Liver (tissue), 9 donors: Measurements from ENCODE around the gene CACNA1C. TPM values are rescaled to one million over a fixed set of nuclear protein-coding genes. Genes with fewer than 3 reads are reported as not detected.

Experiments used
- DNase-seq: peaks from one replicate; pipeline ENCODE4 v3.0.0-alpha.2; 2017; ENCODE audit warnings: low spot score
- H3K27ac ChIP-seq, 2 donors: one replicate each; pipeline ENCODE4 v1.7.0; 2013; ENCODE audit warnings: inconsistent platforms in 2 of 2, low read length in 2 of 2, control low read depth in 1 of 2, low read depth in 1 of 2, mild to moderate bottlenecking in 1 of 2
- H3K27me3 ChIP-seq, 4 donors: one replicate each; pipeline versions ENCODE4 v1.6.1 to v1.7.0; 2013; ENCODE audit warnings: low read length in 3 of 4, inconsistent platforms in 1 of 4, mild to moderate bottlenecking in 1 of 4, moderate library complexity in 1 of 4; ENCODE audit not compliant: control insufficient read depth in 4 of 4, insufficient read depth in 4 of 4
- H3K36me3 ChIP-seq, 4 donors: one replicate each; pipeline versions ENCODE4 v1.6.1 to v1.7.0; 2013; ENCODE audit warnings: low read length in 3 of 4, mild to moderate bottlenecking in 3 of 4, low read depth in 1 of 4, moderate library complexity in 1 of 4; ENCODE audit not compliant: control insufficient read depth in 4 of 4, insufficient read depth in 3 of 4
- H3K4me1 ChIP-seq, 4 donors: one replicate each; pipeline versions ENCODE4 v1.6.1 to v1.7.0; 2013; ENCODE audit warnings: low read length in 3 of 4, mild to moderate bottlenecking in 3 of 4, moderate library complexity in 1 of 4; ENCODE audit not compliant: control insufficient read depth in 4 of 4, insufficient read depth in 4 of 4
- H3K4me3 ChIP-seq, 3 donors: one replicate each; pipeline versions ENCODE4 v1.6.1 to v1.7.0; 2013; ENCODE audit warnings: low read length in 3 of 3, control low read depth in 1 of 3, low read depth in 1 of 3, mild to moderate bottlenecking in 1 of 3
- H3K9ac ChIP-seq, 2 donors: one replicate each; pipeline ENCODE4 v1.7.0; 2013; ENCODE audit warnings: low read length in 2 of 2, mild to moderate bottlenecking in 2 of 2, moderate library complexity in 2 of 2, control low read depth in 1 of 2, low read depth in 1 of 2
- H3K9me3 ChIP-seq, 4 donors: one replicate each; pipeline versions ENCODE4 v1.6.1 to v1.7.0; 2013; ENCODE audit warnings: low read length in 3 of 4; ENCODE audit not compliant: control insufficient read depth in 4 of 4
- EGR1 ChIP-seq, 2 donors: IDR thresholded peaks; 2 replicates each; pipeline ENCODE4 v1.6.1; 2016 to 2018; ENCODE audit warnings: antibody characterized with exemption in 2 of 2, low read depth in 2 of 2
- FOXA1 ChIP-seq: IDR thresholded peaks from 2 replicates; pipeline ENCODE4 v1.6.1; 2016; ENCODE audit warnings: antibody characterized with exemption
- FOXA2 ChIP-seq: IDR thresholded peaks from 2 replicates; pipeline ENCODE4 v1.6.1; 2016; ENCODE audit warnings: antibody characterized with exemption
- GABPA ChIP-seq, 2 donors: IDR thresholded peaks in 1 of 2; conservative IDR thresholded peaks in 1 of 2; 2 replicates each; pipeline ENCODE4 v1.6.1; 2016; ENCODE audit warnings: antibody characterized with exemption in 2 of 2, mild to moderate bottlenecking in 1 of 2, moderate library complexity in 1 of 2
- HNF4A ChIP-seq, 2 donors: conservative IDR thresholded peaks; 2 replicates each; pipeline ENCODE4 v1.6.1; 2016; ENCODE audit warnings: antibody characterized with exemption in 2 of 2, mild to moderate bottlenecking in 2 of 2
- HNF4G ChIP-seq: IDR thresholded peaks from 2 replicates; pipeline ENCODE4 v1.6.1; 2016; ENCODE audit warnings: antibody characterized with exemption
- JUND ChIP-seq, 2 donors: IDR thresholded peaks; 2 replicates each; pipeline ENCODE4 v1.6.1; 2016; ENCODE audit warnings: antibody characterized with exemption in 2 of 2
- NR2F2 ChIP-seq: IDR thresholded peaks from 2 replicates; pipeline ENCODE4 v1.6.1; 2016; ENCODE audit warnings: antibody characterized with exemption
- RAD21 ChIP-seq, 2 donors: IDR thresholded peaks; 2 replicates each; pipeline ENCODE4 v1.6.1; 2016; ENCODE audit warnings: antibody characterized with exemption in 2 of 2, mild to moderate bottlenecking in 2 of 2
- RXRA ChIP-seq, 2 donors: IDR thresholded peaks; 2 replicates each; pipeline ENCODE4 v1.6.1; 2017 to 2018; ENCODE audit warnings: antibody characterized with exemption in 2 of 2, mild to moderate bottlenecking in 1 of 2
- SP1 ChIP-seq: IDR thresholded peaks from 2 replicates; pipeline ENCODE4 v1.6.1; 2018; ENCODE audit warnings: antibody characterized with exemption, mild to moderate bottlenecking
- TAF1 ChIP-seq: conservative IDR thresholded peaks from 2 replicates; pipeline ENCODE4 v1.6.1; 2016; ENCODE audit warnings: antibody characterized with exemption, mild to moderate bottlenecking
- YY1 ChIP-seq: IDR thresholded peaks from 2 replicates; pipeline ENCODE4 v1.6.1; 2016; ENCODE audit warnings: antibody characterized with exemption, mild to moderate bottlenecking
- WGBS: extraction: QIAGEN DNeasy Blood & Tissue Kit; methylation state at CpG from one replicate; pipeline ENCODE4 v1.1.7; 2013; 5-methylcytosine and 5-hydroxymethylcytosine counted together
- polyA plus RNA-seq, 2 donors: library from polyadenylated mRNA; stranded (reverse) in 1 of 2; unstranded in 1 of 2; fragments of 200-250 nt in 1 of 2; fragments of >200 nt in 1 of 2; fragmentation: Nextera tagmentation in 1 of 2; extraction: Ambion mirVana in 1 of 2; gene quantifications; one replicate each; pipeline versions ENCODE4 v1.2.1 to v1.2.3, GENCODE V29; 2013 to 2015
- total RNA-seq, 2 donors: library from RNA; depleted of rRNA; stranded (reverse); fragments of >200 nt; gene quantifications; one replicate each; pipeline ENCODE4 v1.2.3, GENCODE V29; 2014
- TF ChIP-seq, protein P1 (sequence below): IDR thresholded peaks from 2 replicates; pipeline ENCODE4 v1.6.1; 2016; ENCODE audit warnings: antibody characterized with exemption
- TF ChIP-seq, protein P2 (sequence below): IDR thresholded peaks from 2 replicates; pipeline ENCODE4 v1.6.1; 2016; ENCODE audit warnings: antibody characterized with exemption, mild to moderate bottlenecking
- TF ChIP-seq, protein P3 (sequence below): IDR thresholded peaks from 2 replicates; pipeline ENCODE4 v1.6.1; 2016; ENCODE audit warnings: antibody characterized with exemption
- TF ChIP-seq, protein P4 (sequence below): IDR thresholded peaks from 2 replicates; pipeline ENCODE4 v1.6.1; 2016; ENCODE audit warnings: antibody characterized with exemption
- TF ChIP-seq, protein P5 (sequence below): fragments of 150-350 bp; IDR thresholded peaks from 2 replicates; pipeline ENCODE4 v1.5.1; 2017; ENCODE audit warnings: improper control_type of control experiment, low read depth, low read length; ENCODE audit not compliant: missing input control
- donor health status: healthy.
- donor health status: healthy.
- donor health status: healthy.
- donor health status: healthy.
- donor health status: healthy.

CACNA1C gene
- total and polyA plus RNA-seq, 4 donors: 0.23 to 1.9 (median 0.41) TPM

DNA sequence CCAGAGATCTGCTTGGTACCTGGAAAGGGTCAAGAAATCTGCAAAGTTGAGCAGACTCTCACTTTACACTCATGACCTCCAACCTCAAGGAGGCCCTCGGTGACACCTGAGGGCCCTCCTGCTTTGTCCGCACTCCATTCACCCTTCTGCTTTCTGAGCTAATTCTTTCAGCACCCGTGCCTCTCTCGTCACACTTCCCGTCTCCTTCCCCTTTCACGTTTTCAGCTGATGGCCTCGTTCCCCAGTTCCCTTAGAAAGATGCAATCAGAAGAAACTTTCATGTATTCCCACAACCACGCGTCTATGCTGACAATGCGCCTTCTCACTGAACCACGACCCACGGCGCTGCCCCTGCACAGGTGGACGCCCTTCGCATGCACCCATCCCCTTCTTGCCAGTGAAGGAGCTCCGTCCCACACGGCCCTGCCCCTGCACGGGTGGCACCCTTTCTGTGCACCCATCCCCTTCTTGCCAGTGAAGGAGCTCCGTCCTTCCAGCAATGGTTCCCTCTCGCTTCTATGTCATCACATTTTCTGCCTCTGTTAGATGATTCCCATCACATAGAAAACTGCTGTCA is 401.9 kb downstream of the CACNA1C start:
- WGBS: 79% methylated on average over 20 of the region's 20 CpGs
- Histone ChIP-seq H3K36me3 (no peaks in the 10 kb centered on the region), H3K9ac (no peak overlapping the region), H3K9me3 (no peaks in the 10 kb centered on the region), H3K4me3 (no peak overlapping the region), H3K27ac (no peak overlapping the region), H3K4me1 (no peaks in the 10 kb centered on the region), H3K27me3 (no peaks in the 10 kb centered on the region)
- no peak for DNase-seq
- TF ChIP-seq, protein P1, sequence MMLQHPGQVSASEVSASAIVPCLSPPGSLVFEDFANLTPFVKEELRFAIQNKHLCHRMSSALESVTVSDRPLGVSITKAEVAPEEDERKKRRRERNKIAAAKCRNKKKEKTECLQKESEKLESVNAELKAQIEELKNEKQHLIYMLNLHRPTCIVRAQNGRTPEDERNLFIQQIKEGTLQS: no peak
- TF ChIP-seq HNF4A (conservative IDR thresholded peaks at IDR 0.05): no peak
- TF ChIP-seq JUND (IDR thresholded peaks at IDR 0.05): no peak
- TF ChIP-seq, protein P2, sequence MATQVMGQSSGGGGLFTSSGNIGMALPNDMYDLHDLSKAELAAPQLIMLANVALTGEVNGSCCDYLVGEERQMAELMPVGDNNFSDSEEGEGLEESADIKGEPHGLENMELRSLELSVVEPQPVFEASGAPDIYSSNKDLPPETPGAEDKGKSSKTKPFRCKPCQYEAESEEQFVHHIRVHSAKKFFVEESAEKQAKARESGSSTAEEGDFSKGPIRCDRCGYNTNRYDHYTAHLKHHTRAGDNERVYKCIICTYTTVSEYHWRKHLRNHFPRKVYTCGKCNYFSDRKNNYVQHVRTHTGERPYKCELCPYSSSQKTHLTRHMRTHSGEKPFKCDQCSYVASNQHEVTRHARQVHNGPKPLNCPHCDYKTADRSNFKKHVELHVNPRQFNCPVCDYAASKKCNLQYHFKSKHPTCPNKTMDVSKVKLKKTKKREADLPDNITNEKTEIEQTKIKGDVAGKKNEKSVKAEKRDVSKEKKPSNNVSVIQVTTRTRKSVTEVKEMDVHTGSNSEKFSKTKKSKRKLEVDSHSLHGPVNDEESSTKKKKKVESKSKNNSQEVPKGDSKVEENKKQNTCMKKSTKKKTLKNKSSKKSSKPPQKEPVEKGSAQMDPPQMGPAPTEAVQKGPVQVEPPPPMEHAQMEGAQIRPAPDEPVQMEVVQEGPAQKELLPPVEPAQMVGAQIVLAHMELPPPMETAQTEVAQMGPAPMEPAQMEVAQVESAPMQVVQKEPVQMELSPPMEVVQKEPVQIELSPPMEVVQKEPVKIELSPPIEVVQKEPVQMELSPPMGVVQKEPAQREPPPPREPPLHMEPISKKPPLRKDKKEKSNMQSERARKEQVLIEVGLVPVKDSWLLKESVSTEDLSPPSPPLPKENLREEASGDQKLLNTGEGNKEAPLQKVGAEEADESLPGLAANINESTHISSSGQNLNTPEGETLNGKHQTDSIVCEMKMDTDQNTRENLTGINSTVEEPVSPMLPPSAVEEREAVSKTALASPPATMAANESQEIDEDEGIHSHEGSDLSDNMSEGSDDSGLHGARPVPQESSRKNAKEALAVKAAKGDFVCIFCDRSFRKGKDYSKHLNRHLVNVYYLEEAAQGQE: no peak
- no peak for TF ChIP-seq HNF4G
- no peak for TF ChIP-seq GABPA (IDR thresholded peaks at IDR 0.05 in 1 of 2, conservative IDR thresholded peaks at IDR 0.05 in 1 of 2)
- TF ChIP-seq, protein P3, sequence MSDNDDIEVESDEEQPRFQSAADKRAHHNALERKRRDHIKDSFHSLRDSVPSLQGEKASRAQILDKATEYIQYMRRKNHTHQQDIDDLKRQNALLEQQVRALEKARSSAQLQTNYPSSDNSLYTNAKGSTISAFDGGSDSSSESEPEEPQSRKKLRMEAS: no peak
- TF ChIP-seq NR2F2: no peak
- TF ChIP-seq FOXA2: no peak
- no peak for TF ChIP-seq YY1
- TF ChIP-seq TAF1: no peak
- no peak for TF ChIP-seq RXRA (IDR thresholded peaks at IDR 0.05)
- TF ChIP-seq, protein P4, sequence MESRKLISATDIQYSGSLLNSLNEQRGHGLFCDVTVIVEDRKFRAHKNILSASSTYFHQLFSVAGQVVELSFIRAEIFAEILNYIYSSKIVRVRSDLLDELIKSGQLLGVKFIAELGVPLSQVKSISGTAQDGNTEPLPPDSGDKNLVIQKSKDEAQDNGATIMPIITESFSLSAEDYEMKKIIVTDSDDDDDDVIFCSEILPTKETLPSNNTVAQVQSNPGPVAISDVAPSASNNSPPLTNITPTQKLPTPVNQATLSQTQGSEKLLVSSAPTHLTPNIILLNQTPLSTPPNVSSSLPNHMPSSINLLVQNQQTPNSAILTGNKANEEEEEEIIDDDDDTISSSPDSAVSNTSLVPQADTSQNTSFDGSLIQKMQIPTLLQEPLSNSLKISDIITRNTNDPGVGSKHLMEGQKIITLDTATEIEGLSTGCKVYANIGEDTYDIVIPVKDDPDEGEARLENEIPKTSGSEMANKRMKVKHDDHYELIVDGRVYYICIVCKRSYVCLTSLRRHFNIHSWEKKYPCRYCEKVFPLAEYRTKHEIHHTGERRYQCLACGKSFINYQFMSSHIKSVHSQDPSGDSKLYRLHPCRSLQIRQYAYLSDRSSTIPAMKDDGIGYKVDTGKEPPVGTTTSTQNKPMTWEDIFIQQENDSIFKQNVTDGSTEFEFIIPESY: no peak
- TF ChIP-seq, protein P5, sequence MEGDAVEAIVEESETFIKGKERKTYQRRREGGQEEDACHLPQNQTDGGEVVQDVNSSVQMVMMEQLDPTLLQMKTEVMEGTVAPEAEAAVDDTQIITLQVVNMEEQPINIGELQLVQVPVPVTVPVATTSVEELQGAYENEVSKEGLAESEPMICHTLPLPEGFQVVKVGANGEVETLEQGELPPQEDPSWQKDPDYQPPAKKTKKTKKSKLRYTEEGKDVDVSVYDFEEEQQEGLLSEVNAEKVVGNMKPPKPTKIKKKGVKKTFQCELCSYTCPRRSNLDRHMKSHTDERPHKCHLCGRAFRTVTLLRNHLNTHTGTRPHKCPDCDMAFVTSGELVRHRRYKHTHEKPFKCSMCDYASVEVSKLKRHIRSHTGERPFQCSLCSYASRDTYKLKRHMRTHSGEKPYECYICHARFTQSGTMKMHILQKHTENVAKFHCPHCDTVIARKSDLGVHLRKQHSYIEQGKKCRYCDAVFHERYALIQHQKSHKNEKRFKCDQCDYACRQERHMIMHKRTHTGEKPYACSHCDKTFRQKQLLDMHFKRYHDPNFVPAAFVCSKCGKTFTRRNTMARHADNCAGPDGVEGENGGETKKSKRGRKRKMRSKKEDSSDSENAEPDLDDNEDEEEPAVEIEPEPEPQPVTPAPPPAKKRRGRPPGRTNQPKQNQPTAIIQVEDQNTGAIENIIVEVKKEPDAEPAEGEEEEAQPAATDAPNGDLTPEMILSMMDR: no peak
- TF ChIP-seq EGR1 (IDR thresholded peaks at IDR 0.05; ENCODE audit: low read depth in 2 of 2): no peak
- no peak for TF ChIP-seq FOXA1
- no peak for TF ChIP-seq RAD21 (IDR thresholded peaks at IDR 0.05)
- TF ChIP-seq SP1: no peak
